Stimulated activated CD8-positive, alpha-beta memory T cell treated with anti-CD3 and anti-CD28 coated beads, Interleukin-2, amount 100 ng/mL, for 48 hours (primary cell): Measurements from ENCODE around the gene PCDHAC1.

ENCODE experiments used
- DNase-seq, 2 donors: peaks; one replicate each; pipeline ENCODE4 v3.0.0-alpha.2; 2020; ENCODE audit warnings: low read depth in 2 of 2

Gene PCDHAC1

GRCh38 chr5:140966293-140967225 is 40.5 kb downstream of the PCDHAC1 start, which contains the start of gene PCDHAC2:
PCDHAC2 (plus strand) TSS chr5:140966476; CDS start chr5:140966767, 291 bp downstream.
- no peak for DNase-seq

GRCh38 chr5:140967226-140967893 is 41.3 kb downstream of the PCDHAC1 start:
- no peak for DNase-seq

- DNase-seq: no peak
Measured at GRCh38 chr5:140969880-140970279, 43.8 kb downstream of the PCDHAC1 start.

GRCh38 chr5:140973550-140973949 is 47.5 kb downstream of the PCDHAC1 start:
- no peak for DNase-seq

GRCh38 chr5:140977003-140977402 is 50.9 kb downstream of the PCDHAC1 start:
- no peak for DNase-seq

GRCh38 chr5:140978260-140978659 is 52.2 kb downstream of the PCDHAC1 start:
- DNase-seq: no peak

- DNase-seq: no peak
Measured at GRCh38 chr5:140978983-140979382, 52.9 kb downstream of the PCDHAC1 start.
